GM18858 (cell line): Measurements from ENCODE around the gene TK1.
"Not testable (repeated sequence)": the region's sequence is repeated elsewhere in the genome, so short reads cannot be mapped to it uniquely, and the experiment has no call there.

Source experiments
- ATAC-seq: cut with Tn5 transposase; IDR thresholded peaks from one replicate; pipeline ENCODE4 v1.9.1; 2021; ENCODE audit not compliant: unreplicated experiment

Gene TK1

GRCh38 chr17:78186692-78187595, at the start of gene TK1, which contains the start of gene AFMID:
TK1 (minus strand) TSS chr17:78187052; CDS start chr17:78186994, 58 bp downstream.
AFMID (plus strand) TSS chr17:78187362; CDS start chr17:78187371, 9 bp downstream.
- ATAC-seq = peak; percentile 76

- ATAC-seq = no peak
Observed at GRCh38 chr17:78235885-78236284, 49.0 kb upstream of the TK1 start.

GRCh38 chr17:78235022-78235421, 48.2 kb upstream of the TK1 start:
- ATAC-seq = not testable (repeated sequence)

- no peak for ATAC-seq
Observed at GRCh38 chr17:78234261-78234865, 47.5 kb upstream of the TK1 start.

- ATAC-seq = no peak
Observed at GRCh38 chr17:78233678-78234077, 46.8 kb upstream of the TK1 start.

GRCh38 chr17:78232859-78233173, 46.0 kb upstream of the TK1 start:
- no peak for ATAC-seq

- no peak for ATAC-seq
Observed at GRCh38 chr17:78231991-78232858, 45.4 kb upstream of the TK1 start.

GRCh38 chr17:78230996-78231935, 44.4 kb upstream of the TK1 start, which contains the start of gene TMEM235:
TMEM235 (plus strand) TSS chr17:78231631; CDS start chr17:78232024, 393 bp downstream.
- no peak for ATAC-seq

GRCh38 chr17:78230252-78230962, 43.6 kb upstream of the TK1 start:
- ATAC-seq = no peak

- ATAC-seq = no peak
Observed at GRCh38 chr17:78228176-78228575, 41.3 kb upstream of the TK1 start.

- ATAC-seq = no peak
Observed at GRCh38 chr17:78227455-78227916, 40.6 kb upstream of the TK1 start.

GRCh38 chr17:78226759-78227454, 40.1 kb upstream of the TK1 start:
- ATAC-seq = no peak

- no peak for ATAC-seq
Observed at GRCh38 chr17:78226055-78226758, 39.4 kb upstream of the TK1 start.

GRCh38 chr17:78225088-78225865, 38.4 kb upstream of the TK1 start:
- no peak for ATAC-seq

GRCh38 chr17:78224231-78225087, 37.6 kb upstream of the TK1 start:
- no peak for ATAC-seq

GRCh38 chr17:78223765-78224164, 36.9 kb upstream of the TK1 start:
- ATAC-seq = no peak

GRCh38 chr17:78223061-78223460, 36.2 kb upstream of the TK1 start:
- no peak for ATAC-seq
